Measurements from ENCODE around the gene ANKRD22.

DNA sequence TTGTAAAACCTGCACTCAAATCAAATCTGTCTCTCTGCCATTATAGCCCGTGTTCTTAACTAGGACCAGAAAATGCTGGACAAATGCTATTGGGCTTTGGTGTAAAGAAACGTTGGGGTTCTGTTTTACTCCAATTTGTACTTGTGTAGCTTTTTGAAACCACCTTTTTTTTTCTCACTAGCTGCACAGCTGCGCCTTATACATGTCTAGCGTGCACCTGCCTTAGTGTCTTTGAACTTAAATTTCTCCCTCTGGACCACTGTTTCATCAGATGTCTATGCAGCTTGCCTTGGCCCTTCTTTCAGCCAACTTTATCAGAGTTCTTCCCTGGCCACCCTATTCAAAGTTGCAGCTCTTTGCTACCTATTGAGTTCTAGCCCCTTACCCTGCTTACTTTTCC is 42.0 kb downstream of the ANKRD22 start:
- TF ChIP-seq EZH2phosphoT487 (IDR thresholded peaks at IDR 0.05; ENCODE audit: low read length): no peak
- TF ChIP-seq, protein P1, sequence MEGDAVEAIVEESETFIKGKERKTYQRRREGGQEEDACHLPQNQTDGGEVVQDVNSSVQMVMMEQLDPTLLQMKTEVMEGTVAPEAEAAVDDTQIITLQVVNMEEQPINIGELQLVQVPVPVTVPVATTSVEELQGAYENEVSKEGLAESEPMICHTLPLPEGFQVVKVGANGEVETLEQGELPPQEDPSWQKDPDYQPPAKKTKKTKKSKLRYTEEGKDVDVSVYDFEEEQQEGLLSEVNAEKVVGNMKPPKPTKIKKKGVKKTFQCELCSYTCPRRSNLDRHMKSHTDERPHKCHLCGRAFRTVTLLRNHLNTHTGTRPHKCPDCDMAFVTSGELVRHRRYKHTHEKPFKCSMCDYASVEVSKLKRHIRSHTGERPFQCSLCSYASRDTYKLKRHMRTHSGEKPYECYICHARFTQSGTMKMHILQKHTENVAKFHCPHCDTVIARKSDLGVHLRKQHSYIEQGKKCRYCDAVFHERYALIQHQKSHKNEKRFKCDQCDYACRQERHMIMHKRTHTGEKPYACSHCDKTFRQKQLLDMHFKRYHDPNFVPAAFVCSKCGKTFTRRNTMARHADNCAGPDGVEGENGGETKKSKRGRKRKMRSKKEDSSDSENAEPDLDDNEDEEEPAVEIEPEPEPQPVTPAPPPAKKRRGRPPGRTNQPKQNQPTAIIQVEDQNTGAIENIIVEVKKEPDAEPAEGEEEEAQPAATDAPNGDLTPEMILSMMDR (IDR thresholded peaks at IDR 0.05; ENCODE audit: low read length): no peak
